ENCODE data around the gene THSD8.
"Not testable (repeated sequence)": the region's sequence is repeated elsewhere in the genome, so short reads cannot be mapped to it uniquely, and the experiment has no call there.

THSD8 gene

DNA sequence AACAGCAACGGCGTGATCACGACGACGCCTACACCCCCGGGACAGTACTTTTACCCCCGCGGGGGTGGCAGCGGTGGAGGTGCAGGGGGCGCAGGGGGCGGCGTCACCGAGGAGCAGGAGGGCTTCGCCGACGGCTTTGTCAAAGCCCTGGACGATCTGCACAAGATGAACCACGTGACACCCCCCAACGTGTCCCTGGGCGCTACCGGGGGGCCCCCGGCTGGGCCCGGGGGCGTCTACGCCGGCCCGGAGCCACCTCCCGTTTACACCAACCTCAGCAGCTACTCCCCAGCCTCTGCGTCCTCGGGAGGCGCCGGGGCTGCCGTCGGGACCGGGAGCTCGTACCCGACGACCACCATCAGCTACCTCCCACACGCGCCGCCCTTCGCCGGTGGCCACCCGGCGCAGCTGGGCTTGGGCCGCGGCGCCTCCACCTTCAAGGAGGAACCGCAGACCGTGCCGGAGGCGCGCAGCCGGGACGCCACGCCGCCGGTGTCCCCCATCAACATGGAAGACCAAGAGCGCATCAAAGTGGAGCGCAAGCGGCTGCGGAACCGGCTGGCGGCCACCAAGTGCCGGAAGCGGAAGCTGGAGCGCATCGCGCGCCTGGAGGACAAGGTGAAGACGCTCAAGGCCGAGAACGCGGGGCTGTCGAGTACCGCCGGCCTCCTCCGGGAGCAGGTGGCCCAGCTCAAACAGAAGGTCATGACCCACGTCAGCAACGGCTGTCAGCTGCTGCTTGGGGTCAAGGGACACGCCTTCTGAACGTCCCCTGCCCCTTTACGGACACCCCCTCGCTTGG lies 9.6 kb upstream of the THSD8 start:
- peak; percentile 67 for DNase-seq

DNA sequence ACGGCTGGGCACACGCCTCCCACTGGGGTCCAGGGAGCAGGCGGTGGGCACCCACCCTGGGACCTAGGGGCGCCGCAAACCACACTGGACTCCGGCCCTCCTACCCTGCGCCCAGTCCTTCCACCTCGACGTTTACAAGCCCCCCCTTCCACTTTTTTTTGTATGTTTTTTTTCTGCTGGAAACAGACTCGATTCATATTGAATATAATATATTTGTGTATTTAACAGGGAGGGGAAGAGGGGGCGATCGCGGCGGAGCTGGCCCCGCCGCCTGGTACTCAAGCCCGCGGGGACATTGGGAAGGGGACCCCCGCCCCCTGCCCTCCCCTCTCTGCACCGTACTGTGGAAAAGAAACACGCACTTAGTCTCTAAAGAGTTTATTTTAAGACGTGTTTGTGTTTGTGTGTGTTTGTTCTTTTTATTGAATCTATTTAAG lies 9.0 kb upstream of the THSD8 start:
- no peak for DNase-seq

- peak; percentile 97 for DNase-seq
These were observed 8.3 kb upstream of the THSD8 start for GRCh38 chr19:12793290-12794195.

DNA sequence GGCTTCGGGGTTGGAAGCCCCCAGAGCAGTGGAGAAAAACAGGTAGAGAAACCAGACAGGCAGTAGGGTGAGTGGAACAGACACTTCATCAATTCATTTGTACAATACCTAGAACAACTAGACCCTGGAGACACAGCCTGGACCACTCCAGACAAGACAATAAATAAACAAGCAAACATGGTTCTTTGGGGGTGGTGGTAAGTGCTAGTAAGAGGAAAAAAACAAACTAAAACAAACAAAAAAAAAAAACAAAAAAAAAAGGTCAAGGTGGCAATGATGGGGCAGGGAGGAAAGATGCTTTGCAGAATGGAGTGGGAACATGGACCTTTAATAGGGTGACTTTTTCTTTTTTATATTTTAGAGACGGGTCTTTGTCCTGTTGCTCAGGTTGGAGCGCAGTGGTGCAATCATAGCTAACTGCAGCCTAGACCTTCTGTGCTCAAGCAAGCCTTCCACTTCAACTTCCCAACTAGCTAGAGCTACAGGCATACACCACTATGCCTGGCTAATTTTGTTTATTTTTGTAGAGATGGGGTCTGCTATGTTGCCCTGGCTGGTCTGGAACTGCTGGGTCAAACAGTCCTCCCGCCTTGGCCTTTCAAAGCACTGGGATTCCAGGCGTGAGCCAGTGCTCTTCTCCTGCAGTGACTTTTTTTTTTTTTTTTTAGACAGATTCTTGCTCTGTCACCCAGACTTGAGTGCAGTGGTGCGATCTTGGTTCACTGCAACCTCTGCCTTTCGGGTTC lies 7.5 kb upstream of the THSD8 start:
- DNase-seq, result no peak

DNA sequence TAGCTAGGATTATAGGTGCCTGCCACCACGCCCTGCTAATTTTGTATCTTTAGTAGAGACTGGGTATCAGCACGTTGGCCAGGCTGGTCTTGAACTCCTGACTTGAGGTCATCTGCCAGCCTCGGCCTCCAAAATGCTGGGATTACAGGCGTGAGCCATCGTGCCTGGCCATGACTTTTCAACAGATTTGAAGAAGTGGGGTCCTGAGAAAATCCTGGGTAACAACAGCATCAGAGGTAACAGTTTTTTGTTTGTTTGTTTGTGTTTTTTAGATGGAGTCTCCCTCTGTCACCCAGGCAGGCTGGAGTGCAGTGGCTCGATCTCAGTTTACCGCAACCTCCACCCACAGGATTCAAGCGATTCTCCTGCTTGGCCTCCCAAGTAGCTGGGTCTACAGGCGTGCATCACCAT lies 6.9 kb upstream of the THSD8 start:
- DNase-seq, result no peak

DNA sequence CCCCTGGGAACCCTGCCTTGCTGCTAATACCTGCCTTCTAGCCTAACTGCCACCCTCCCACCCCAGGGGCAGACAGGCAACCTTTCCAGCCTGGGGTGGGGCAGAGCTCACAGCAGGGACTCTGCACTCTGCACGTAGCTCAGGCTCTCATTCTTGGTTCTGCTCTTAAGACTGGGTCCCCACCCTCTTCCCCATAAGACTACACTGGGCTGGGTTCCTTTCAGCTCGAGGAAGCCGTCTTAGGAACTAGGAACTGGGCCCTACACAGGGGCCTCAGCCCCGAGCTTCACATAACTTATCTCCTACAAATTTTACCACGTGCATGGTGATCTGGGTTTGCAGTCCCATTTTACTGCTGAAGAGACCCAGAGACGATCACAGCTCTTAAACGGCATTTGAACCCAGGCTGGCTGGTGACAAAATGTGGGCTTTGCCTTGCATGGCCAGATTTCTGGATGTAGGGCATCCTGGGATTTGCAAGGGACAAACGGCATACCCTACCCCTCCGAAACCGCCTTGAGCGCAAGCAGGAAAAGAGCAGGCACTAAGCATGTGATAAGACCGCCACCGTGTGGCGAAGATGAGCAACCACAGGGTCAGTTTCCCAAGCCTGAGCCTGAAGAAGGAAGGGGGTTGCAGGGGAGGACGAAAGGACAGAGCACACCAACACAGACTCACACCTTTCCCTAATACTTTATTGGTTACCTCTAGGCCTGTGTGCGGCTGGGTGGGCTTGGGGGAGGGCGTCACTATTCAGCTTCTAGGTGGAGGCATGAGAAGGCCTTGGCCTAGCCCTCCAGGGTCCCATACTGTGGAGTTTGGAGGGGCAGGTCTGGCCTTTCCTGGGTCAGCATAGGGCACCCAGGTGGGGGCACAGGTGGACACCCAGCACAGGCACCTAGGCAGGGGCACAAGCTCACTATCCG lies 5.5 kb upstream of the THSD8 start:
- peak; percentile 75 for DNase-seq

DNA sequence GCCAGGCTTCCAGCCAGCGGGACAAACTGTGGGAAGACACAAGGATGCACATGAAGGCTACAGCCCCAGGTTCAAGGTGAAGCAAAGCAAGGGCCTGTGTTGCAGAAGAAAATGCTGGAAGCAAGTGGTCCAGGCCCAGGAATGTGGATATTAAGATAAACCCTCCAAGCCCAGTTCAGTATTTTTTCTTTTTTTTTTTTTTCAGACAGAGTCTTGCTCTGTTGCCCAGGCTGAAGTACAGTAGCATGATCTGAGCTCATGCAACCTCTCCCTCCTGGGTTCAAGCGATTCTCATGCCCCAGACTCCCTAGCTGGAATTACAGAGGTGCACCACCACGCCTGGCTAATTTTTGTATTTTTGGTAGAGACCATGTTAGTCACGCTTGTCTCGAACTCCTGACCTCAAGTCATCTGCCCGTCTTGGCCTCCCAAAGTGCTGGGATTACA lies 4.7 kb upstream of the THSD8 start:
- DNase-seq, result no peak

GRCh38 chr19:12797607-12798006 lies 4.3 kb upstream of the THSD8 start:
- not testable (repeated sequence) for DNase-seq

GRCh38 chr19:12799742-12800465 lies 2.0 kb upstream of the THSD8 start:
- DNase-seq, result no peak

GRCh38 chr19:12800466-12800770 lies 1.5 kb upstream of the THSD8 start:
- no peak for DNase-seq

GRCh38 chr19:12800923-12801465 lies 875 bp upstream of the THSD8 start:
- DNase-seq, result no peak

- DNase-seq, result no peak
These were observed 618 bp downstream of the THSD8 start for GRCh38 chr19:12802267-12803106.

GRCh38 chr19:12804051-12804450 lies 2.2 kb downstream of the THSD8 start:
- DNase-seq, result no peak

GRCh38 chr19:12806242-12807081 lies 4.6 kb downstream of the THSD8 start, which contains the start of gene RNASEH2A:
Gene RNASEH2A (plus strand): TSS chr19:12806584. CDS start chr19:12806674, 90 bp downstream.
- DNase-seq, result peak; percentile 85

DNA sequence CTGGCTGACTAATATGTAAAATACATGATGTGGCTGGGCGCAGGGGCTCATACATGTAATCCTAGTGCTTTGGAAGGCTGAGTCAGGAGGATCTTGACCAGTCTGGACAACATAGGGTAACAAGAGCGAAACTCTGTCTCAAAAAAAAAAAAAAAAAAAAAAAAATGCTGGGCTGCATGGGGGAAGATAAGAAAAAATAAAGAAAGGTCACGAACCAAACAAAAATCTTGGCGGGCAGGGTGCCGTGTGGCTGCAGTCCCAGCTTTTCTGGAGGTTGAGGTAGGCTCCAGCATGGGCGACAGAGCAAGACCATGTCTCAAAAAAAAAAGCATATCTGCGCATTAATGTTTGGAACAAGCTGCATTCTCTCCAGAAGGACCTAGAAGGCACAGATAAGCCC lies 13.2 kb downstream of the THSD8 start:
- no peak for DNase-seq

DNA sequence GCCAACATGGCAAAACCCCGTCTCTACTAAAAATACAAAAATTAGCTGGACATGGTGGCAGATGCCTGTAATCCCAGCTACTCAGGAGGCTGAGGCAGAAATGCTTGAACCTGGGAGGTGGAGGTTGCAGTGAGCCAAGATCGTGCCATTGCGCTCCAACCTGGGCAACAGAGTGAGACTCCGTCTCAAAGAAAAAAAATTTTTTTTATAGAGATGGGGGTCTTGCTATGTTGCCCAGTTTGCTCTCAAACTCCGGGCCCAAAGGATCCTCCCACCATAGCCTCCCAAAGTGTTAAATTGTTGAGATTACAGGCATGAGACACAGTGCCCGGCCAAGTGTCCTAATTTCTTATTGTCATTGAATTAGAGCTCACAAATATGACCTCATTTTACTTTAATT lies 15.3 kb downstream of the THSD8 start:
- not testable (repeated sequence) for DNase-seq

DNA sequence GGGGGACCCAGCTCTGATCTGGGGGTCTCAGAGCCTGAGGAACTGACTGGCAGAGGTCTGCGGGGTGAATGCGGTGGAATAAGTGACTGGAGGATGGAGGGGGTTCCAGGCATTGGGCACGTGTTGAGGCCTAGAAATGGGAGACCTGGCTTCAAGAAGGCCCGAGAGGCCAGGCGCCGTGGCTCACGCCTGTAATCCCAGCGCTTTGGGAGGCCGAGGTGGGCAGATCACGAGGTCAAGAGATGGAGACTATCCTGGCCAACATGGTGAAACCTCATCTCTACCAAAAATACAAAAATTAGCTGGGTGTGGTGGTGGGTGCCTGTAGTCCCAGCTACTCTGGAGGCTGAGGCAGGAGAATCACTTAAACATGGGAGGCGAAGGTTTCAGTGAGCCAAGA lies 15.9 kb downstream of the THSD8 start:
- DNase-seq, result not testable (repeated sequence)

DNA sequence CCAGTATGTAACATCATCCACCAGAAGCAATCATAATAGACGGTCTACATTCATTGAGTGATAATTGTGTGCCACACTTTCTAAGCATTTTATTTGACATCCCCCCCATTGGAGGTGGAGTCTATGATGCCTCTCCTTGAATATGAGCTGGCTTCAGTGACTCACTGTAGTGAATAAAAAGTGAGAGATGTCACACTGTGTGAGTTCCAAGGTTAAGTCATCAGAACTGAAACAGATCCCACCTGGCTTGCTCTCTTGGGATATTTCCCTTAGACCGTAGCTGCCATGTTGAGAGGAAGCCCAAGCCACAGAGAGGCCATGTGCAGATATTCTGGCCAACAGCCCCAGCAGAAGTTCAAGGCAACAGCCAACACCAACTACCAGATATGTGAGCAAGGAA lies 19.9 kb downstream of the THSD8 start:
- no peak for DNase-seq

Data from CD4-positive, alpha-beta T cell treated with Interferon gamma for 1 hour (primary cell).